GM19463 (cell line): ENCODE results near the gene CLSTN1.

ENCODE experiments used
- ATAC-seq: cut with Tn5 transposase; IDR thresholded peaks from one replicate; pipeline ENCODE4 v1.9.1; 2021; ENCODE audit warnings: mild to moderate bottlenecking, moderate library complexity; ENCODE audit not compliant: unreplicated experiment

The CLSTN1 gene

GRCh38 chr1:9732123-9732971 is 91.4 kb downstream of the CLSTN1 start:
- no peak for ATAC-seq

GRCh38 chr1:9731561-9731960 is 92.2 kb downstream of the CLSTN1 start:
- no peak for ATAC-seq

DNA sequence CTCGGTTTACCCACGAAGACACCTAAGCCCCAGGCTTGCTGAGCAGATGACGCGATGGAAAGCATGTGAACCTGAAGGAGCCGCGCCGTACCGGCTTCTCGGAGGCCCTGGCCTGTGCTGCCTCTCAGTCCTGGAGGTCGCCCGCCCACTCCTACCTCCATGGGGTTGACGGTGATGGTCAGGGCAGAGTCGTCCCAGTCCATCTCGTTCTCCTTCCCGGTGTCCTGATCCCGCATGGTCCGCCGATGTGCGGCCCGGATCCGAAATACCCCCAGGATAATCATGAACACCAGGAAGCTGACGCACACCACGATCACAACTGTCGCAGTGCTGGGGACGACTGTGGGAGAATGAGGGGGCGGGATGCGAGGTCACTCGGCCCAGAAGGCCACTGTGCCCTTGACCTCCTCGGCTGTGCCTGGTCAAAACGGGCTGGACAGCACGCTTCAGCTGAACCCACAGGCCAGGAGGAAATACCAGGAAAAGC is 92.7 kb downstream of the CLSTN1 start:
- ATAC-seq = no peak

- ATAC-seq = no peak
These were observed 93.5 kb downstream of the CLSTN1 start for GRCh38 chr1:9730096-9730901.

GRCh38 chr1:9729523-9729922 is 94.2 kb downstream of the CLSTN1 start:
- no peak for ATAC-seq

DNA sequence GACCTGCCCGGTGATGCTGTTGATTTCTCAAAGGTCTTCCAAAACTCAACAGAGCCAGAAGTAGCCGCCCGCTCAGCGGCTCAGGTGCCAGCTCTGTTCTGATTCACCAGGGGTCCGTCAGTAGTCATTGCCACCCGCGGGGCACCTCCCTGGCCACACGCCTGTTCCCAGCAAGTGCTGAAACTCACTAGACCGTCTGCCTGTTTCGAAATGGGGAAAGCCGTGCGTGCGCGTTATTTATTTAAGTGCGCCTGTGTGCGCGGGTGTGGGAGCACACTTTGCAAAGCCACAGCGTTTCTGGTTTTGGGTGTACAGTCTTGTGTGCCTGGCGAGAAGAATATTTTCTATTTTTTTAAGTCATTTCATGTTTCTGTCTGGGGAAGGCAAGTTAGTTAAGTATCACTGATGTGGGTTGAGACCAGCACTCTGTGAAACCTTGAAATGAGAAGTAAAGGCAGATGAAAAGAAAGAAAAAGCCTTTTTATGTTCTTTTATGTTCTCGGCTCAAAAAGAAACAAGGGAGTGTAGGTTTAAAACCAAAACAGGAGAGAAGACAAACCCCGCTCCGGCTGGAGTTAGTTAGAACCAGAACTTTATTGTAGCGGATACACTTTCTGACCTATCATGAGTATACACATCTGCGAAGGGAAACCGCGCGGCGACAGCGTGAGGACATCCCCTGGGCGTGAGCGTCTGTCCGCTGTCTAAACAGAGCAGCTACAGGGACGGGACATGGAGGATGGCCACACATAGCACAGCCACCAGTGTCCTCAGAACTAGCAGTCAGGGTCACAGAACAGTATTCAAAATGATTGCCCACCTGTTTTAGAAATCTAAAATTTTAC is 95.1 kb downstream of the CLSTN1 start:
- ATAC-seq = no peak

DNA sequence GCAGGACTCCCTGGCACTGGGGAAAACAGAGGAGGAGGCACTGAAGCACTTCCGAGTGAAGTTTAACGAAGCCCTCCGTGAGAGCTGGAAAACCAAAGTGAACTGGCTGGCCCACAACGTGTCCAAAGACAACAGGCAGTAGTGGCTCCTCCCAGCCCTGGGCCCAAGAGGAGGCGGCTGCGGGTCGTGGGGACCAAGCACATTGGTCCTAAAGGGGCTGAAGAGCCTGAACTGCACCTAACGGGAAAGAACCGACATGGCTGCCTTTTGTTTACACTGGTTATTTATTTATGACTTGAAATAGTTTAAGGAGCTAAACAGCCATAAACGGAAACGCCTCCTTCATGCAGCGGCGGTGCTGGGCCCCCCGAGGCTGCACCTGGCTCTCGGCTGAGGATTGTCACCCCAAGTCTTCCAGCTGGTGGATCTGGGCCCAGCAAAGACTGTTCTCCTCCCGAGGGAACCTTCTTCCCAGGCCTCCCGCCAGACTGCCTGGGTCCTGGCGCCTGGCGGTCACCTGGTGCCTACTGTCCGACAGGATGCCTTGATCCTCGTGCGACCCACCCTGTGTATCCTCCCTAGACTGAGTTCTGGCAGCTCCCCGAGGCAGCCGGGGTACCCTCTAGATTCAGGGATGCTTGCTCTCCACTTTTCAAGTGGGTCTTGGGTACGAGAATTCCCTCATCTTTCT is 96.7 kb downstream of the CLSTN1 start:
- no peak for ATAC-seq

GRCh38 chr1:9726406-9726805 is 97.4 kb downstream of the CLSTN1 start:
- no peak for ATAC-seq

GRCh38 chr1:9724706-9725476 is 98.9 kb downstream of the CLSTN1 start:
- no peak for ATAC-seq

- no peak for ATAC-seq
These were observed 99.8 kb downstream of the CLSTN1 start for GRCh38 chr1:9723926-9724325.

DNA sequence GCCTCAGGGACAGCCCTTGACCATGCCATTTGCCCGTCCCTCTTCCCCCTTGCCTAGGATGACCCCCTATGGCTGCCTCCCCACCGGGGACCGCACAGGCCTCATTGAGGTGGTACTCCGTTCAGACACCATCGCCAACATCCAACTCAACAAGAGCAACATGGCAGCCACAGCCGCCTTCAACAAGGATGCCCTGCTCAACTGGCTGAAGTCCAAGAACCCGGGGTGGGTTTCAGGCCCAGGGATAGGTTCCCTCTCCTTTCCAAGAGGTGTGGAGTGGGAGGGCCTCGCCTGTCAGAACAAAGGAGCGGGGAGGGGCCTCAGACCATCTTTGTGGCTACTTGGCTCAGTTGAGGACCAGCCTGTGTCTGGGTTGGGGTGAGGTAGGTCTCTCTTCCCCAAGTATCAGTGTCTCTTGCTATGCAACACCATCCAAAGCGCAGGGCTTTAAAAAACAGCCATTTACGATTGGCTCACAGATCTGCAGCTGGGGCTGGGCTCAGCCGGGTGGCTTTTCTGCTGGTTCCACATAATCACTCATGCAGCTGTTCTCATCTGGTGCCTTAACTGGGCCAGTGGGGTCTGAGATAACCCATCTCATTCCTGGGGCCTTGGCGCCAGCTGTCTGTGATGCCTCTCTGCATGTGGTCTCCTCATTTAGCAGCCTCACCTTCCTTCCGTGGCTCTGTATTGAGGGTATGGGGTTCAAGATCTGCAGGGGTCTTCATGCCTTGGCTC is 100.5 kb downstream of the CLSTN1 start:
- no peak for ATAC-seq

GRCh38 chr1:9722378-9722749 is 101.4 kb downstream of the CLSTN1 start:
- ATAC-seq = no peak

GRCh38 chr1:9721606-9722377 is 102.0 kb downstream of the CLSTN1 start:
- no peak for ATAC-seq

GRCh38 chr1:9720785-9721605 is 102.8 kb downstream of the CLSTN1 start:
- ATAC-seq = no peak

DNA sequence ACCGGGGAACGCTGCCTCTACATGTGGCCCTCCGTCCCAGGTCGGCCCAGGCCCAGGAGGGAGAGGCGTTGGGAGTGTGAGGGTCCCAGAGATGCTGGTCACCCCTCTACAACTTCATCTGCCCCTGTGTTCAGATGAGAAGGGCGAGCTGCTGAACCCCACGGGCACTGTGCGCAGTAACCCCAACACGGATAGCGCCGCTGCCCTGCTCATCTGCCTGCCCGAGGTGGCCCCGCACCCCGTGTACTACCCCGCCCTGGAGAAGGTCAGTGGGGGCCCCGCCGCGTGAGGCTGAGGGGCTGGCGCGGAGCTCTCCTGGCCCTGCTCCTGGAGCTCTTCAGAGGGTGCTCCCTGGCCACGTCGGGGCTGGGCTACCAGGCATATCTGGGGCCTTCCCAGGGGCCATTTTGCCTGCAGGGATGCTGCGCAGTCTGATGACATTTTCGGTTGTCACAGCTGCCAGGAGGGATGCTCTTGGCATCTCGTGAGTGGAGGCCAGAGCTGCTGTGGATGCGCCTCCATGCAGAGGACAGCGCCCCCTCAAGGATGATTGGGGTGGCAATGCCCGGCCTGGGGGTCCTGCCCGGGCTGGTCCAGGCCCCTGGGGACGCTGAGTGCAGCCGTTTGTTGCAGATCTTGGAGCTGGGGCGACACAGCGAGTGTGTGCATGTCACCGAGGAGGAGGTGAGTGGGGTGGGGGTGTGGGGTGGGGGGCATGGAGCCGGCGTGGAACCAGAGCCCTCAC is 103.6 kb downstream of the CLSTN1 start:
- no peak for ATAC-seq

GRCh38 chr1:9718006-9718680 is 105.6 kb downstream of the CLSTN1 start:
- no peak for ATAC-seq
